HepG2 (cell line): ENCODE results near the gene DOHH.

Source experiments
- ARID4A ChIP-seq: sonication (generic); formaldehyde crosslinking; IDR thresholded peaks from 2 replicates; pipeline ENCODE4 v1.5.0; 2020; ENCODE audit warnings: mild to moderate bottlenecking, missing genetic modification reagents, borderline replicate concordance
- CEBPB ChIP-seq: IDR thresholded peaks from 2 replicates; pipeline ENCODE4 v1.6.1; 2011; ENCODE audit warnings: low read depth, low read length, improper control_type of control experiment, borderline replicate concordance
- CTCF ChIP-seq: sonication (generic); formaldehyde crosslinking; IDR thresholded peaks from 2 replicates; pipeline ENCODE4 v1.5.0; 2020; ENCODE audit warnings: mild to moderate bottlenecking, missing genetic modification reagents, moderate library complexity
- ETS1 ChIP-seq: sonication (generic); formaldehyde crosslinking; IDR thresholded peaks from 2 replicates; pipeline ENCODE4 v1.4.0; 2020; ENCODE audit warnings: missing genetic modification reagents
- JUND ChIP-seq: sonication (generic); formaldehyde crosslinking; IDR thresholded peaks from 2 replicates; pipeline ENCODE4 v1.8.0; 2022; ENCODE audit warnings: mild to moderate bottlenecking, missing genetic modification reagents
- MXD4 ChIP-seq: IDR thresholded peaks from 2 replicates; pipeline ENCODE4 v1.6.1; 2016; ENCODE audit warnings: mild to moderate bottlenecking, missing biosample characterization, missing genetic modification reagents
- ONECUT2 ChIP-seq: sonication (generic); formaldehyde crosslinking; IDR thresholded peaks from 2 replicates; pipeline ENCODE4 v1.4.0; 2020; ENCODE audit warnings: missing genetic modification reagents
- PHF8 ChIP-seq: sonication (generic); formaldehyde crosslinking; IDR thresholded peaks from 2 replicates; pipeline ENCODE4 v1.5.0; 2020; ENCODE audit warnings: missing genetic modification reagents
- POGK ChIP-seq: sonication (generic); formaldehyde crosslinking; conservative IDR thresholded peaks from 2 replicates; pipeline ENCODE4 v1.8.0; 2022; ENCODE audit warnings: mild to moderate bottlenecking, moderate library complexity, missing genetic modification reagents
- RERE ChIP-seq: IDR thresholded peaks from 2 replicates; pipeline ENCODE4 v1.6.1; 2016; ENCODE audit warnings: low read depth, missing genetic modification reagents, missing compliant biosample characterization
- TCF7L2 ChIP-seq: IDR thresholded peaks from 2 replicates; pipeline ENCODE4 v1.6.1; 2011; ENCODE audit warnings: mild to moderate bottlenecking, low read depth, low read length, moderate library complexity
- YEATS2 ChIP-seq: sonication (generic); formaldehyde crosslinking; IDR thresholded peaks from 2 replicates; pipeline ENCODE4 v1.4.0; 2020; ENCODE audit warnings: missing genetic modification reagents, borderline replicate concordance
- ZNF776 ChIP-seq: sonication (generic); formaldehyde crosslinking; IDR thresholded peaks from 2 replicates; pipeline ENCODE4 v1.4.0; 2020; ENCODE audit warnings: mild to moderate bottlenecking, missing genetic modification reagents
- ZNF800 ChIP-seq: sonication (generic); formaldehyde crosslinking; IDR thresholded peaks from 2 replicates; pipeline ENCODE4 v1.4.0; 2020; ENCODE audit warnings: missing genetic modification reagents

- no peak for TF ChIP-seq ETS1 (CRISPR knock-in tag)
- TF ChIP-seq POGK, result no peak
- no peak for TF ChIP-seq CTCF (CRISPR knock-in tag)
- TF ChIP-seq PHF8 (CRISPR knock-in tag), result no peak
- TF ChIP-seq CEBPB, result no peak
- no peak for TF ChIP-seq JUND (CRISPR knock-in tag)
- no peak for TF ChIP-seq ZNF776 (CRISPR knock-in tag)
- TF ChIP-seq ZNF800 (CRISPR knock-in tag), result no peak
- no peak for TF ChIP-seq ARID4A
- TF ChIP-seq TCF7L2, result no peak
- no peak for TF ChIP-seq MXD4 (CRISPR knock-in tag)
- TF ChIP-seq RERE (CRISPR knock-in tag), result no peak
- no peak for TF ChIP-seq YEATS2 (CRISPR knock-in tag)
- TF ChIP-seq ONECUT2, result no peak
Measured at GRCh38 chr19:3516675-3517207, 16.3 kb upstream of the DOHH start.
